H9 (cell line): ENCODE measurements around the gene CLIP1. TPM values are rescaled to one million over a fixed set of nuclear protein-coding genes. Genes with fewer than 3 reads are reported as not detected.

Source experiments
- DNase-seq: peaks from one replicate; pipeline ENCODE4 v3.0.0-alpha.2; 2017
- H2AFZ ChIP-seq: one replicate; pipeline ENCODE4 v1.6.1; 2013; ENCODE audit warnings: mild to moderate bottlenecking, low read length, control low read depth, moderate library complexity
- H2AK5ac ChIP-seq: 2 replicates; pipeline ENCODE4 v1.6.1; 2013; ENCODE audit warnings: low read length, control low read depth, mixed read lengths; ENCODE audit not compliant: insufficient read length
- H2BK120ac ChIP-seq: one replicate; pipeline ENCODE4 v1.6.1; 2013; ENCODE audit warnings: low read depth, mild to moderate bottlenecking, low read length, control low read depth, inconsistent platforms; ENCODE audit not compliant: poor library complexity, severe bottlenecking
- H2BK12ac ChIP-seq: 2 replicates; pipeline ENCODE4 v1.6.1; 2013; ENCODE audit warnings: low read length, control low read depth, mixed read lengths, low read depth; ENCODE audit not compliant: insufficient read length
- H2BK15ac ChIP-seq: 2 replicates; pipeline ENCODE4 v1.6.1; 2013; ENCODE audit warnings: low read depth, low read length, control low read depth
- H2BK20ac ChIP-seq: one replicate; pipeline ENCODE4 v1.6.1; 2013; ENCODE audit warnings: low read depth, mild to moderate bottlenecking, low read length, control low read depth, inconsistent platforms; ENCODE audit not compliant: poor library complexity, severe bottlenecking
- H2BK5ac ChIP-seq: 2 replicates; pipeline ENCODE4 v1.6.1; 2013; ENCODE audit warnings: low read length, control low read depth, mixed read lengths; ENCODE audit not compliant: insufficient read length
- H3K14ac ChIP-seq: 2 replicates; pipeline ENCODE4 v1.6.1; 2013; ENCODE audit warnings: low read length, control low read depth; ENCODE audit not compliant: insufficient read depth
- H3K18ac ChIP-seq: 2 replicates; pipeline ENCODE4 v1.6.1; 2013; ENCODE audit warnings: low read depth, mild to moderate bottlenecking, mixed read lengths, low read length, control low read depth; ENCODE audit not compliant: insufficient read length
- H3K23ac ChIP-seq: 2 replicates; pipeline ENCODE4 v1.6.1; 2013; ENCODE audit warnings: low read length, control low read depth, mixed read lengths, low read depth; ENCODE audit not compliant: insufficient read length
- H3K23me2 ChIP-seq: 2 replicates; pipeline ENCODE4 v1.6.1; 2013; ENCODE audit warnings: low read depth, mild to moderate bottlenecking, mixed read lengths, low read length, control low read depth; ENCODE audit not compliant: insufficient read length, poor library complexity, severe bottlenecking
- H3K27ac ChIP-seq: 2 replicates; pipeline ENCODE4 v1.5.1; 2013; ENCODE audit warnings: low read length, control low read depth, mixed read lengths, low read depth; ENCODE audit not compliant: insufficient read length
- H3K27me3 ChIP-seq: 2 replicates; pipeline ENCODE4 v1.6.1; 2013; ENCODE audit warnings: low read length, control low read depth, inconsistent platforms; ENCODE audit not compliant: insufficient read depth
- H3K4ac ChIP-seq: 2 replicates; pipeline ENCODE4 v1.6.1; 2013; ENCODE audit warnings: low read depth, mild to moderate bottlenecking, control low read depth, inconsistent platforms, low read length, moderate library complexity
- H3K4me1 ChIP-seq: 2 replicates; pipeline ENCODE4 v1.6.1; 2013; ENCODE audit warnings: low read length, control low read depth, inconsistent platforms; ENCODE audit not compliant: insufficient read depth
- H3K4me2 ChIP-seq: 2 replicates; pipeline ENCODE4 v1.6.1; 2013; ENCODE audit warnings: low read length, control low read depth, mixed read lengths; ENCODE audit not compliant: insufficient read length, insufficient read depth
- H3K56ac ChIP-seq: 2 replicates; pipeline ENCODE4 v1.6.1; 2013; ENCODE audit warnings: low read depth, mild to moderate bottlenecking, mixed read lengths, low read length, control low read depth; ENCODE audit not compliant: insufficient read length
- H3K79me1 ChIP-seq: 2 replicates; pipeline ENCODE4 v1.6.1; 2013; ENCODE audit warnings: low read depth, mild to moderate bottlenecking, moderate library complexity, low read length, control low read depth, inconsistent platforms; ENCODE audit not compliant: insufficient read depth, poor library complexity, severe bottlenecking
- H3K79me2 ChIP-seq: 2 replicates; pipeline ENCODE4 v1.6.1; 2013; ENCODE audit warnings: low read length, control low read depth, inconsistent platforms; ENCODE audit not compliant: insufficient read depth
- H3K9ac ChIP-seq: 2 replicates; pipeline ENCODE4 v1.6.1; 2013; ENCODE audit warnings: low read length, control low read depth, mixed read lengths; ENCODE audit not compliant: insufficient read length; ENCODE audit errors: extremely low read depth
- H3K9me3 ChIP-seq: one replicate; pipeline ENCODE4 v1.6.1; 2013; ENCODE audit warnings: low read depth, low read length, inconsistent platforms; ENCODE audit not compliant: control insufficient read depth
- H3T11ph ChIP-seq: one replicate; pipeline ENCODE4 v1.6.1; 2013; ENCODE audit warnings: mild to moderate bottlenecking, low read length, control low read depth, inconsistent platforms
- H4K20me1 ChIP-seq: one replicate; pipeline ENCODE4 v1.6.1; 2013; ENCODE audit not compliant: control insufficient read depth, insufficient read length, insufficient read depth
- H4K5ac ChIP-seq: 2 replicates; pipeline ENCODE4 v1.6.1; 2013; ENCODE audit warnings: low read depth, mild to moderate bottlenecking, mixed read lengths, low read length, control low read depth; ENCODE audit not compliant: insufficient read length
- H4K8ac ChIP-seq: replicated peaks from 2 replicates; pipeline ENCODE4 v1.6.1; 2013; ENCODE audit warnings: low read length, control low read depth, mixed read lengths, low read depth; ENCODE audit not compliant: insufficient read length
- H4K91ac ChIP-seq: 2 replicates; pipeline ENCODE4 v1.6.1; 2013; ENCODE audit warnings: low read depth, mild to moderate bottlenecking, moderate library complexity, mixed read lengths, low read length, control low read depth; ENCODE audit not compliant: insufficient read length
- H3K27ac Mint-ChIP-seq, 3 experiments: 2 replicates in 2 of 3; 3 replicates in 1 of 3; pipeline ENCODE4 v1.8.0; 2020 to 2021; ENCODE audit warnings: mixed read lengths in 3 of 3, mild to moderate bottlenecking in 1 of 3, moderate library complexity in 1 of 3
- H3K27me3 Mint-ChIP-seq: 2 replicates; pipeline ENCODE4 v1.8.0; 2021; ENCODE audit warnings: low read depth, mild to moderate bottlenecking, moderate library complexity, mixed read lengths
- H3K36me3 Mint-ChIP-seq, 3 experiments: 2 replicates in 2 of 3; 3 replicates in 1 of 3; pipeline ENCODE4 v1.8.0; 2020 to 2021; ENCODE audit warnings: low read depth in 3 of 3, mixed read lengths in 3 of 3; ENCODE audit not compliant: insufficient read depth in 1 of 3
- H3K4me1 Mint-ChIP-seq, 2 experiments: 2 replicates each; pipeline ENCODE4 v1.8.0; 2020; ENCODE audit warnings: mixed read lengths in 2 of 2
- H3K4me3 Mint-ChIP-seq, 2 experiments: 2 replicates in 1 of 2; 3 replicates in 1 of 2; pipeline ENCODE4 v1.8.0; 2020 to 2021; ENCODE audit warnings: mild to moderate bottlenecking in 2 of 2, mixed read lengths in 2 of 2, moderate library complexity in 1 of 2
- H3K9me3 Mint-ChIP-seq, 2 experiments: 2 replicates in 1 of 2; 3 replicates in 1 of 2; pipeline ENCODE4 v1.8.0; 2020; ENCODE audit warnings: mild to moderate bottlenecking in 2 of 2, mixed read lengths in 2 of 2, moderate library complexity in 1 of 2
- WGBS: extraction: QIAGEN DNeasy Blood & Tissue Kit; methylation state at CpG from one replicate; pipeline ENCODE4 v1.1.7; 2013; ENCODE audit warnings: missing lambda C conversion rate, low lambda C conversion rate, mixed read lengths; ENCODE audit not compliant: insufficient read length; ENCODE audit errors: extremely low coverage; 5-methylcytosine and 5-hydroxymethylcytosine counted together
- total RNA-seq: library from RNA; stranded (reverse); gene quantifications from 2 replicates; pipeline ENCODE4 v1.2.1, GENCODE V29; 2021
- TF ChIP-seq, protein P1 (sequence below): fragments of 200-600 bp; sonication (generic); conservative IDR thresholded peaks from 3 replicates; pipeline ENCODE4 v1.8.0; 2021; ENCODE audit warnings: antibody characterized with exemption, mild to moderate bottlenecking

The CLIP1 gene
- total RNA-seq, 1 experiment from 2014 or later = 23.6 TPM

DNA sequence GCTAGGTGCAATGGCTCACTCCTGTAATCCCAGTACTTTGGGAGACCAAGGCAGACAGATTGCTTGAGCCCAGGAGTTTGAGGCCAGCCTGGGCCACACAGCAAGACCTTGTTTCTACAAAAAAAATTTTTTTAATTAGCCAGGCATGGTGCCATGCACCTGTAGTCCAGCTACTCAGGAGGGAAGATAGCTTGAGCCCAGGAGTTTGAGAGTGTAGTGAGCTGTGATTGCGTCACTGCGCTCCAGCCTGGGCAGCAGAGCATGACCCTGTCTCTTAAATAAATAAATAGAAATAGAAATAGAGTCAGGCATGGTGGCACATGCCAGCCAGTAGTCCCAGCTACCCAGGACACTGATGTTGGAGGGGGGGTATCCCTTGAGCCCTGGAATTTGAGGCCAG, 36.7 kb upstream of the CLIP1 start:
- Histone ChIP-seq H3K79me1 (no peaks in the 10 kb centered on the region), H3K56ac (no peak overlapping the region), H2BK20ac (no peak overlapping the region), H3K4me2 (no peak overlapping the region), H3K9ac (no peak overlapping the region), H3K18ac (no peak overlapping the region), H3K27ac (no peak overlapping the region), H3T11ph (no peak overlapping the region), H2BK12ac (no peak overlapping the region), H2AFZ (no peak overlapping the region), H3K4me1 (no peaks in the 10 kb centered on the region), H4K20me1 (no peaks in the 10 kb centered on the region), H4K5ac (no peak overlapping the region), H2BK5ac (no peak overlapping the region), H2AK5ac (no peak overlapping the region), H3K27me3 (no peaks in the 10 kb centered on the region), H2BK120ac (no peak overlapping the region), H3K23ac (no peak overlapping the region), H2BK15ac (no peak overlapping the region), H4K91ac (no peak overlapping the region), H3K23me2 (no peaks in the 10 kb centered on the region), H3K79me2 (no peaks in the 10 kb centered on the region), H4K8ac (no peak overlapping the region), H3K14ac (no peak overlapping the region), H3K4ac (no peak overlapping the region), H3K9me3 (no peaks in the 10 kb centered on the region)
- Mint-ChIP-seq H3K4me3 (no peak overlapping the region), H3K4me1 (no peaks in the 10 kb centered on the region), H3K27me3 (no peaks in the 10 kb centered on the region; the same call in 1 of the 2 replicates), H3K36me3 (no peaks in the 10 kb centered on the region), H3K27ac (no peak overlapping the region), H3K9me3 (no peaks in the 10 kb centered on the region)
- WGBS = no CpG with 5 or more reads among the region's 2 CpGs
- DNase-seq = no peak
- TF ChIP-seq, protein P1, sequence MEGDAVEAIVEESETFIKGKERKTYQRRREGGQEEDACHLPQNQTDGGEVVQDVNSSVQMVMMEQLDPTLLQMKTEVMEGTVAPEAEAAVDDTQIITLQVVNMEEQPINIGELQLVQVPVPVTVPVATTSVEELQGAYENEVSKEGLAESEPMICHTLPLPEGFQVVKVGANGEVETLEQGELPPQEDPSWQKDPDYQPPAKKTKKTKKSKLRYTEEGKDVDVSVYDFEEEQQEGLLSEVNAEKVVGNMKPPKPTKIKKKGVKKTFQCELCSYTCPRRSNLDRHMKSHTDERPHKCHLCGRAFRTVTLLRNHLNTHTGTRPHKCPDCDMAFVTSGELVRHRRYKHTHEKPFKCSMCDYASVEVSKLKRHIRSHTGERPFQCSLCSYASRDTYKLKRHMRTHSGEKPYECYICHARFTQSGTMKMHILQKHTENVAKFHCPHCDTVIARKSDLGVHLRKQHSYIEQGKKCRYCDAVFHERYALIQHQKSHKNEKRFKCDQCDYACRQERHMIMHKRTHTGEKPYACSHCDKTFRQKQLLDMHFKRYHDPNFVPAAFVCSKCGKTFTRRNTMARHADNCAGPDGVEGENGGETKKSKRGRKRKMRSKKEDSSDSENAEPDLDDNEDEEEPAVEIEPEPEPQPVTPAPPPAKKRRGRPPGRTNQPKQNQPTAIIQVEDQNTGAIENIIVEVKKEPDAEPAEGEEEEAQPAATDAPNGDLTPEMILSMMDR = no peak
